Suppressor macrophage treated with lipopolysaccharide for 4 hours (primary cell): ENCODE data around the gene ZBTB34.

Experiments used
- DNase-seq: peaks from one replicate; pipeline ENCODE4 v3.0.0-alpha.2; 2020

The ZBTB34 gene

GRCh38 chr9:126844085-126844484 is 16.4 kb upstream of the ZBTB34 start:
- DNase-seq: no peak

DNA sequence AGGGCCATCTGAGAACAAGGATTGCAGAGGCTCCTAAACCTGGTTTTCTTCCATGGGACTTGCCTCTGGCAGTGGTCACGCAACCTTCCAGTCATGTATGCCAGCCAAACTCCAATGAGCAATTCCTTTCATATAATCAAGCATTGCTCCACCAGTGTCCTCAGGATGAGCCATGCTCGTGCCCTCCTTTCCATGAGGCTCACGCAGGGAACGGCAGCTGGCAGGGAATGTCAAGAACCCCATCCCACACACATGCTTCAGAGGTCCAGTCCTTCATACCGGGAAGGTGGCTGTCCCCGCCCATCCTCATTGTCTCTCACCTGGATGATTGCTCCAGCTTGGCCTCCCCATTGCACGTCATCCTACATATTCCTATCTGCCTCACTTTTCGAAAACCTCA is 13.4 kb upstream of the ZBTB34 start:
- DNase-seq: no peak

DNA sequence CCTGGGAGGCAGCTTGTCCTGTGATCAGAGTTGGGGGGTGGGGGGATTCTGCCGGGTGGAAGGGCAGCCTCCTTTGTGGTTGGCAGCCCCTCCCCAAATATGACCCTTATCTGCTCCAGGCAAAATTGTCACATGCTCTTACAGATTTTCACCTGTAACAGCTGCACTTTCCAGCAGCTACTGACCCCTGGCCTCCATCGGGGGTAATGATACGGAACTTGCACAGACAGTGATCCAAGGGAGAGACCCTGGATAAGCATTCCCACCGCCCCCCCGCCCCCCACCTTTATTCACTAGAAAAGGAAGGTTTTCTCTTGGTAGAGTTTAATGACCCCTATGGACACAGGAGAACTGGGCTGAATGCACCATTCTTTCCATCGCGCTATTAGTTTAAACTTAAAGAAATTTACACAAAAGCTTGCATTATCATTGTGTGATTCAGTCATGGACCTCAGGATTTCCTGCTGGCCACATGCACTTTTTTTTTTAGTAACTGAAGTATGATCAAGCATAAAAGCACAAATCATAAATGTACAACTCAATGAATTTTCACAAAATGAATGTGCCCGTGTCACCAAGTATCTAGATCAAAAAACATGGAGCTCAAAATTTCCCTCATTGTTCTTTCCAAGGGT is 10.7 kb upstream of the ZBTB34 start:
- no peak for DNase-seq

DNA sequence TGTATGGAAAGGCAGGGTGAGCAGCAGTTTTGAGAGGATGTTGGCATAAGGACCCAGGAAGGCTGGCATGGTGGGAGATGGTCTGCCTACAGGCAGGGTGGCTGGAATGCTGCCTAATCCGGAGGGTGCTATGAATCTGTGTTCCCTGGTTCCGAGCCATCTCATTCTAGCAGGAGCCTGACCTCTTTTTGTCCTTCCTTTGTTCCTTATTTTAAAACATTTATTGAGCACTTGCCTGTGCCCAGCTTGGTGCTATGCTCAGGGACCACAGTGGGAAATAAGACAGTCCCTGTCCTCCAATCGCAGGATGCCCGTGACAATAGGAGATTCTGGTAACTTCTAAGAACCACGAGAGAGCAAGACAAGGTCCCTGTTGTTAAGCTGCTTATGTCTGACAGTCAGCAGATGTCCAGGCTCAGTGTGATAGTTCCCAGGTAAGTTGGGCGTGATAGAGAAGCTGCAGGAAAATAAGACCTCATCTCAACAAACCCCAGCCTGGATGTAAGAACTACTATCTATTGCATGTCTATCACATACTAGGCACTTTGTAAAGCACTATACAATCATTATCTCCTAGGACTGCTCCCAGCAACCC is 9.1 kb upstream of the ZBTB34 start:
- DNase-seq: no peak

DNA sequence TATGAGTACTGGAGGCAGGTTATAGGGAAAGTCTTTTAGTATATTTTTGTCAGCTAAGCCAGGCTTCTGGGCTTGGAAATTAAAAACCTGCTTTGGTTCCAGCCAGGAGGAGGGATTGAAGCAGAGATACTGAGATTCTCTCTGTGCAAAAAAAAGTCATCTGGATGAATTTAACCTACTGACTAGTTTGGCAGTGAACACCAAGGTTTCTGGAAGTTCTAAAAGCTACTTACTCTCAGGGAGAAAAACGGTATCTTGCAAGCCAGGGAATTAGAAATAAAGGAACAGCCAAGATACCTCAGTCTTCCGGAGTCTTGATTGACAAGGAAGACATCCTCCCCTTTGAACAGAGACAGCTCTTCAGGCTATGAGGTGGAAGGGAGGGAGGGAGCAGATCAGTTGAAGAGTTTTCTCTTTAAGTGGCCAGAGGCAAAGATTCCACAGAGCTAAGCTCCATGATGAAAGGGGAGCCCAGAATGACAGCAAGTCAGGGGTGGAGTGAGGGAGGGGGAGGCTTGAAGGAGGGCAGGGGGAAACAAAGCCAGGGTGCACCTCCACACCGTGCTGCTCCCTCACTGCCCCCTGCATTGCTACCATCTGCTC is 8.3 kb upstream of the ZBTB34 start:
- no peak for DNase-seq

DNA sequence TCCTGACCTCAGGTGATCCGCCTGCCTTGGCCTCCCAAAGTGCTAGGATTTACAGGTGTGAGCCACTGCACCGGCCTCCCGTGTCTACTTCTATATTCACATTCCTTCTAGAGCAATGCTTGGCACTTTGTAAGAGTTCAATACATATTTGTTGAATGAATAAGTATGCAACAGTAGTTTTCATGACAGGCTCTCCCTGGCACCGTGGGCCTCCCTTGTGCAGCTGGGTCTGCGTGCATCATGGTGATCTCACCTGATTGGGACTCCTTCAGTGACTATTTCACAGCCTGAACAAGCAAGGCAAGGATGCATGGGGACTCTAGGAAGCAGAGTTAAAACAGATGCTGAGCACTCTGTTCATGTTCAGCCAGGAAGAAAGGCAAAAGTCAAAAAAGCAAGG is 6.8 kb upstream of the ZBTB34 start:
- DNase-seq: no peak

- no peak for DNase-seq
These were observed 5.7 kb upstream of the ZBTB34 start for GRCh38 chr9:126854734-126855133.

DNA sequence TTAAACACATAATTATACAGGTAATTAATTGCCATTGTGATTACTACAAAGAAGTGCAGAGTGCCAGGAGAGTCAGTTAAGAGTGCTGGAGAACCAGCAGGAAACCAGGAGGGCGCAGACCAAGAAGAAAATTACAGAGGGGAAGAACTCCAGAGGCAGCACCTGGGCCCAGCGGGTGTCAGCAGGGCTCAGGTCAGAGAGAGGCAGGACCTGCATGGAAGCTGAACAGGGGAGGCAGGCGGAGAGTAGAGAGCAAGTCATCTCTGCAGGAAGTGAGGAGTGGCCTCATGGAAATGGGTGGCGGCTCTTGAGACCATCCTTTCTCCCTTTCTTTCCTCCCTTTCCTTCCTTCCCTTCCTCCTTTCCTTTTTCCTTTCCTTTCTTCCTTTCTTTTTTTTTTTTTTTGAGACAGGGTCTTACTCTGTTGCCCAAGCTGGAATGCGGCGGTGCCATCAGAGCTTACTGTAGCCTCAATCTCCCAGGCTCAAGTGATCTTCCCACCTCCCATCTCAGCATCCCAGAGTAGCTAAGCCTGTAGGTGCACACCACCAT is 4.0 kb upstream of the ZBTB34 start:
- DNase-seq: no peak

GRCh38 chr9:126857261-126857960 is 3.0 kb upstream of the ZBTB34 start:
- no peak for DNase-seq

- DNase-seq: peak; percentile 9
These were observed 1.3 kb upstream of the ZBTB34 start for GRCh38 chr9:126859111-126859510.

DNA sequence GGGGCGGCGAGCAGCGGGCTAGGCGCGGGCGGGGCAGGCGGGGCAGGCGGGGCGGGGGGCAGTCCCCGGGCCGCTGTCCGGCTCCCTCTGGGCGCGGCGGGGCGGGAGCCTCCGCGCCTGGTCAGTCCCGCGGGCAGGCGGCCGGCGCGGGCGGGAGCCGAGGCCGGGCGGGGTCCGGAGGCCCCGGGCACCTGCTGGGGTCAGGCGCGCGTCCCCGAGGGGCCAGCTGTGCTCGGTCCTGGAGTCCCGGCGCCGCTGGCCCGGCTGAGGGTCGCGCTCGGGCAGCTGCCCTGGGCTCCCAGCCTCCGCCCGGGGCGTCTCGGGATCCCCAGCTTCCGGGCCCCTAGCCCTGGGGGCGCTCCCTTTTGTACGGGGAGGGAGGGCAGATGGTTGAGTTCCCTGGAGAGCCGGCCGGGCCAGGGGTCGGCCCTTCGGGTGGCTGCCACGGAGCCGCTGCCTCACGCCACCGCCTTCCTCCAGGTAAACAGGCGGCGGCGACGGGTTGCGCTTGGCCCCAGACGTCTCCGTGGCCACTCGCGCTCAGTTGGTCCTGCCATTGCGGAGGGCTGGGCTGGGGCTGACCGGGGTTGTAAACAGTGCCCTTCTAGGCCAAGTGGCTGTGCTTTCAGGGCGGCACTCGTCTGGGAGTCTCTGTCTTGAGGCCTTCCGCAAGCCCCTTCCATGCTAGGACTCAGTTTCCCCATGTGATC is 473 bp downstream of the ZBTB34 start:
- DNase-seq: no peak

DNA sequence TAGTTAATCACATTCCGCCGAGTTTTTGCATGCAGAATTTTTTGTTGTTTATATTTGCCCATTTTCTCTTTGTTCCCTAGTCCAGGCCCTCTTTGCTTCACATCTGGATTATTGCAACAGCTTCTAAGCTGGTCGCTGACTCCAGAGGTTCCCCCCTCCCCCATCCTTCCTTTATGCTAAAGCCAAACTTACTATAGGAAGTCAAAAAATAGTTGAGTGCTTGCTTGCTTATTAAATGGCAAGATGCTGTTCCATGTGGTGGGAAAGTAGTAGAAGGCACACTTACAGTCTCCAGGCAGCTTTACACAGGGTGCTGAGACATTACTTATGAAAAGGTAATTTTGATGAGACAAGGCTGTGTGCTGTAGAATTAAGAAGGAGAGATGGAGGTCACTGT is 1.3 kb downstream of the ZBTB34 start:
- peak; percentile 59 for DNase-seq

GRCh38 chr9:126862104-126862761 is 1.8 kb downstream of the ZBTB34 start:
- DNase-seq: peak; percentile 52

DNA sequence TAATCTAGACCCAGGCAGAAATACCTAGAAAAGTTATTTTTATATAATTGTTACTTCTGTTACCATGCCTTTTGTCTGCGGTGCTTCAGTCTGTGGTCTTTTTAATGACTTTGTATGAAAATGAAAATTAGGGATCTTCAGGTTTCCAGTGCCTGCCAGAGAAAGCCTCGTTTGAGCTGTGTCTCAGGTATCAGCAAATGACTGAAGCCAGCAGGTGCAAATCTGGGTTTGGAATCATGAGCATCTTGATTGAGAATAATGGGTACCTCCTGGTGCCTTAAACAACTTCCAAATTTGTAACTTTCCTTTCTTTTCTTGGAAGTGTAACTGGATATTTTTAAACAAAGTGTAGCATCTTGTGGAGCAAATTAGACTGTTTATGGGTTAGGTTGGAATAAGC is 4.3 kb downstream of the ZBTB34 start:
- DNase-seq: no peak

DNA sequence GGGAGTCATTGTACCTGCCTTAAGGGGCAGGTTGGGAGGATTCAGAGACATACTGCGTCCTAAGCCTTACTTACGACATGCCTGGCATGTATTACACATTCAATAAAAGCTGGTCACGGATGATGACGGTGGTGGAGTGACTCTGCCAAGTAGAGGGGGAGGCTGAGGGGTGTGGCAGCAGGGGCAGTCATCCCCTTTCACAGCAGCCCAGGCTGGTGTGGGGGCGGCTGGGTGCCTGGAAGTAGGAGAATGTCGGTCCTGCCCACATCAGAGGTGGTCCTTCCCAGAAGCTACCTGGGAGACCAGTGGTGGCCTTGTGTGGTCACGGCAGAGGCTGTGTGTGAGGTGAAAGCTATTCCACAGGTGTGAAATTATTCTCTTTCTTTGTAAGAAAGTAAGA is 8.9 kb downstream of the ZBTB34 start:
- no peak for DNase-seq

- DNase-seq: peak; percentile 12
These were observed 12.1 kb downstream of the ZBTB34 start for GRCh38 chr9:126872516-126872915.

GRCh38 chr9:126874546-126875314 is 14.3 kb downstream of the ZBTB34 start:
- no peak for DNase-seq

- no peak for DNase-seq
These were observed 15.5 kb downstream of the ZBTB34 start for GRCh38 chr9:126875756-126876510.

- DNase-seq: no peak
These were observed 16.1 kb downstream of the ZBTB34 start for GRCh38 chr9:126876531-126876930.

DNA sequence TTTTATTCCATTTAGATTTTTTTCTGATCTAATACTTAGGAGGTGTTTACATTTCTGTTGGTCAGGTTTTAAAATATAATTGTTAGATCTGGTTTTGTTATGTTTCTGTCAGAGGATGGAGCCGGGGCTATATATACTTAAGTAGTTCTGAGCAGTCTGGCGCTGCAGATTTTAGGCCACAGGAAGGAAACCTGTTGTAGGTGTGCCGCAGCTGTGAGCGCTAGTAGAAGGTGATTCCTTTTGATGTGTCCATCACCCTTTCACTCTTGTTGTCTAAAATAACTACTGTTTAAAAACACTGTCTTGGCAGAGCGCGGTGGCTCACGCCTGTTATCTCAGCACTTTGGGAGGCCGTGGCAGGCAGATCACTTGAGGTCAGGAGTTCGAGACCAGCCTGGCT is 17.0 kb downstream of the ZBTB34 start:
- no peak for DNase-seq

GRCh38 chr9:126879288-126879687 is 18.8 kb downstream of the ZBTB34 start:
- no peak for DNase-seq
